Testis (tissue), 3 donors: ENCODE results near the gene FOCAD. TPM values are rescaled to one million over a fixed set of nuclear protein-coding genes. Genes with fewer than 3 reads are reported as not detected.

Experiments used
- DNase-seq: peaks from one replicate; pipeline ENCODE4 v3.0.0-alpha.2; 2019
- H3K27ac ChIP-seq, 2 donors: fragments of 200-600 bp; sonication (generic); one replicate each; pipeline ENCODE4 v1.5.1; 2019
- H3K27me3 ChIP-seq: fragments of 200-600 bp; sonication (generic); one replicate; pipeline ENCODE4 v1.5.1; 2019
- H3K36me3 ChIP-seq: fragments of 200-600 bp; sonication (generic); one replicate; pipeline ENCODE4 v1.5.1; 2017; ENCODE audit warnings: low read depth; ENCODE audit errors: missing control alignments
- H3K4me1 ChIP-seq: fragments of 200-600 bp; sonication (generic); one replicate; pipeline ENCODE4 v1.5.1; 2019
- H3K4me3 ChIP-seq, 2 donors: fragments of 200-600 bp; sonication (generic); one replicate each; pipeline ENCODE4 v1.5.1; 2017 to 2019
- H3K9me3 ChIP-seq: fragments of 200-600 bp; sonication (generic); one replicate; pipeline ENCODE4 v1.5.1; 2017
- CTCF ChIP-seq, 3 experiments: fragments of 450-650 bp in 2 of 3; fragments of 200-600 bp in 1 of 3; sonication (generic) in 1 of 3; IDR thresholded peaks; one replicate each; pipeline ENCODE4 v1.5.1; 2016 to 2019; ENCODE audit warnings: antibody characterized with exemption in 3 of 3, mild to moderate bottlenecking in 2 of 3, moderate library complexity in 1 of 3
- POLR2A ChIP-seq: fragments of 450-650 bp; IDR thresholded peaks from one replicate; pipeline ENCODE4 v1.6.1; 2017; ENCODE audit warnings: antibody characterized with exemption, mild to moderate bottlenecking, moderate library complexity
- WGBS, 2 donors: methylation state at CpG; one replicate each; pipeline ENCODE4 v1.1.5; 2018; 5-methylcytosine and 5-hydroxymethylcytosine counted together
- intact Hi-C: fragments of 100-400 bp; cut with DNase I; formaldehyde crosslinking; loops from one replicate; pipeline ENCODE4 v1.15.1; 2023; ENCODE audit warnings: low total_unique reads
- polyA plus RNA-seq: library from polyadenylated mRNA; stranded (reverse); fragments of 350-450 nt; fragmentation: Illumina TruSeq; extraction: RNeasy Lipid Tissue Mini Kit (QIAGEN cat#74804); gene quantifications from one replicate; pipeline ENCODE4 v1.2.3, GENCODE V29; 2014; ENCODE audit warnings: low read depth, low replicate concordance; ENCODE audit not compliant: insufficient read depth
- total RNA-seq, 2 donors: library from RNA; depleted of rRNA; stranded (reverse); fragments of >200 nt; gene quantifications; one replicate each; pipeline ENCODE4 v1.2.3, GENCODE V29; 2016

The FOCAD gene
- total and polyA plus RNA-seq, 3 donors from 2014 or later = 26.6 to 45.4 (median 38.7) TPM

DNA sequence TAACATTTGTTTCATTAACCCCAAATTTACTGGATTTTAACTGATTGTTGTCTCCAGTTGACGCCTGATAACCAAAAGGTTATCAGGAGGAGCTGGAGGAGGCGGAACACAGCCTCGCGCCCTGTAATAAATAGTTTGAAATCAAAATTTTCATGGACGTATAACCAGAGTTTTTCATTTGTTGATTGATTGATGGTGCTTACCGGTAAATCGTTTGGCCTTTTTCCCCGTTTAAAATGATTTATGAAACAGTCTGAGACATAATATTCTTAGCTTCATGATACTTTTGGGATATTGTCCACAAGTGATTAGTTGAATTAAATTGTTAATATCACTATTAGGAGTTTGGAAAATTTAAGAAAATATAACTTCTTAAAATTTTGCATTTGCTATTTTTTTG is 1.7 kb downstream of the FOCAD start:
- intact Hi-C loops = no loop called here
- TF ChIP-seq CTCF (IDR thresholded peaks at IDR 0.05) = no peak
- TF ChIP-seq POLR2A = no peak
- Histone ChIP-seq H3K4me3 (no peak overlapping the region), H3K27ac (no peak overlapping the region), H3K36me3 (no peaks in the 10 kb centered on the region), H3K4me1 (no peaks in the 10 kb centered on the region), H3K27me3 (no peaks in the 10 kb centered on the region), H3K9me3 (no peaks in the 10 kb centered on the region)
- 40 to 45% methylated on average over 8 of the region's 8 CpGs for WGBS, 2 donors
- DNase-seq = no peak

GRCh38 chr9:20689833-20690232 is 5.8 kb downstream of the FOCAD start:
- no peaks in the 10 kb centered on the region for H3K36me3 ChIP-seq
- no peak overlapping the region for H3K27ac ChIP-seq
- WGBS, 2 donors = 95 to 96% methylated on average over 2 of the region's 2 CpGs
- H3K4me3 ChIP-seq = no peak overlapping the region
- no peak for TF ChIP-seq CTCF (IDR thresholded peaks at IDR 0.05)
- no peaks in the 10 kb centered on the region for H3K27me3 ChIP-seq
- no peaks in the 10 kb centered on the region for H3K9me3 ChIP-seq
- intact Hi-C loops = no loop called here
- H3K4me1 ChIP-seq = no peaks in the 10 kb centered on the region
- no peak for DNase-seq

- no peaks in the 10 kb centered on the region for H3K9me3 ChIP-seq
- intact Hi-C loops = no loop called here
- WGBS, 2 donors = 71 to 76% methylated on average over 5 of the region's 5 CpGs
- no peaks in the 10 kb centered on the region for H3K4me1 ChIP-seq
- no peaks in the 10 kb centered on the region for H3K27me3 ChIP-seq
- DNase-seq = no peak
- H3K27ac ChIP-seq = no peak overlapping the region
- no peak overlapping the region for H3K4me3 ChIP-seq
- no peak for TF ChIP-seq CTCF (IDR thresholded peaks at IDR 0.05)
- no peaks in the 10 kb centered on the region for H3K36me3 ChIP-seq
Observed at GRCh38 chr9:20692554-20692953, 8.5 kb downstream of the FOCAD start.

DNA sequence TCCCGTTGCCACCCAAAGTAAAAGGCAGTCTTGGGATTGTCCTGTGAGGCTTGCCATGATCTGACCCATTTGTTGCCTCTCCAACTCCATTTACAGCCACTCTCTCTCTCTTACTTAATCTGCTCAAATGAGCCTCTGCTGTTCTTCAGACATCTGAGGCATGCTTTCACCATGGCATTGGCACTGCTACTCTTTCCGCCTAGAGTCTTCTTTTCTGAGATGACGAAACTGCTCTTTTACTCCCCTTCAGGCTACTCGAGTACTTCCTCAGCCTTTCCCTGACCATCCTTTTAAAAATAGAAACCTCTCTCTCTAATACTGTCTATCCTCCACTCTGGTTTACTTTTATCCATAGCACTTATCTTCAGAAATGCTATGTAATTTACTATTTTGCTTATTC is 9.0 kb downstream of the FOCAD start:
- intact Hi-C loops = no loop called here
- H3K4me3 ChIP-seq = no peak overlapping the region
- no peak overlapping the region for H3K27ac ChIP-seq
- no peak for DNase-seq
- no peaks in the 10 kb centered on the region for H3K27me3 ChIP-seq
- H3K4me1 ChIP-seq = no peaks in the 10 kb centered on the region
- H3K36me3 ChIP-seq = no peaks in the 10 kb centered on the region
- no peaks in the 10 kb centered on the region for H3K9me3 ChIP-seq
- TF ChIP-seq POLR2A = no peak
- WGBS, 2 donors = 83 to 90% methylated on average over 4 of the region's 4 CpGs

DNA sequence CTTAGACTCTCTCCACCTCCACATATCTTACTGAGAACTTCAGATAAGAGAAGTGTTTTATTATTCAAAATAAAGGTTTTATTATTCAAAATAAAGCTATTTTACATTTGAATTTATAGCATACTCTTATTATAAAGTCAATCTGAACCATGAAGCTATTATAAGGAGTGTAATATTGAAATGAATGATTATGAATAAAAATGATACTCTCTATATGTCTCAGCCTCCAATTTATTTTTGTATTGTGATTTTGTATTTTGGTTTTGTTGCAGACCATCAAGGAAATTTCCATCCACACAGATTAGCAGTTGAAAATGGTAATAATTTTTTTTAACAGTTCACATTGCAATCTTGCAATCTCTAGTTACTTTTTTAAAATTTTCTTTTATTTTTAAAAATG is 10.2 kb downstream of the FOCAD start:
- Histone ChIP-seq H3K4me3 (no peak overlapping the region), H3K27ac (no peak overlapping the region), H3K27me3 (no peaks in the 10 kb centered on the region), H3K36me3 (no peaks in the 10 kb centered on the region), H3K9me3 (no peaks in the 10 kb centered on the region), H3K4me1 (no peaks in the 10 kb centered on the region)
- intact Hi-C loops = no loop called here
- DNase-seq = no peak
- TF ChIP-seq CTCF (IDR thresholded peaks at IDR 0.05) = no peak
- TF ChIP-seq POLR2A = no peak
